ENCODE data around the gene PLEKHA7.

DNA sequence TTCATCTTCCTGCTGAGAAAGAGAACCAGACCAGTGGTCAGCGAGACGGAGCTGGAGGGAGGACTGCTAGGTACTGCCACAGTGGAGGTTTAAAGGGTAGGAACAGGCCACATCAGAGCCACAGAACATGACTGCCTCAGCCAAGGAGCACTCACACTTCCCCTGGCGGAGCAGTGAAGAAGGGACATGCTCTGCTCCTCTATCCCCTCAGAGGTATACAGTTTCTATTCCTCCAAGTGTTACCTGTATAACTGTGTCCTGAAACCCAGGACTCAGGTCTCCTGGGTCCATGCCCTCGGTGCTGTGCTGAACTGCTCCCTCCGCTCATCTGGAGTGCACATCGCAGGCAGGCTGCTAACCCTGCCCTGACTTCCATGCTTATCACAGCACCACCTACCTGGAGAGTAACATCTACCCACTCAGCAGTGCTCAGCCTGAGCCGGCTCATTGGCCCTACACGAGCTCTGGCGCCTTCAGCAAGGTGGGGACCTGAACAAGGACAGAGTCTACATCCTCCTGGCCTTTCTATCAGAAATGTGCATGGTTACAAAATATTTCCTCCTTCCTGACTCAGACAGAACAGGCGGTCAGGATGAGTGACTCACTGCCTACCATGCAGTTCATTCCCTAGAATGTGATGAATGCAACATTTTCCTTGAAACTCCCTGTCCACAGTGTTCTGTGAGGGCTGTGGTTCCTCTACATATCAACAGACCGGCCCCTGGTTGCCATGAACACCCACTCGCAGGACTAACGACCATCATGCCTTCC lies 222.8 kb downstream of the PLEKHA7 start:
- TF ChIP-seq, protein P1, sequence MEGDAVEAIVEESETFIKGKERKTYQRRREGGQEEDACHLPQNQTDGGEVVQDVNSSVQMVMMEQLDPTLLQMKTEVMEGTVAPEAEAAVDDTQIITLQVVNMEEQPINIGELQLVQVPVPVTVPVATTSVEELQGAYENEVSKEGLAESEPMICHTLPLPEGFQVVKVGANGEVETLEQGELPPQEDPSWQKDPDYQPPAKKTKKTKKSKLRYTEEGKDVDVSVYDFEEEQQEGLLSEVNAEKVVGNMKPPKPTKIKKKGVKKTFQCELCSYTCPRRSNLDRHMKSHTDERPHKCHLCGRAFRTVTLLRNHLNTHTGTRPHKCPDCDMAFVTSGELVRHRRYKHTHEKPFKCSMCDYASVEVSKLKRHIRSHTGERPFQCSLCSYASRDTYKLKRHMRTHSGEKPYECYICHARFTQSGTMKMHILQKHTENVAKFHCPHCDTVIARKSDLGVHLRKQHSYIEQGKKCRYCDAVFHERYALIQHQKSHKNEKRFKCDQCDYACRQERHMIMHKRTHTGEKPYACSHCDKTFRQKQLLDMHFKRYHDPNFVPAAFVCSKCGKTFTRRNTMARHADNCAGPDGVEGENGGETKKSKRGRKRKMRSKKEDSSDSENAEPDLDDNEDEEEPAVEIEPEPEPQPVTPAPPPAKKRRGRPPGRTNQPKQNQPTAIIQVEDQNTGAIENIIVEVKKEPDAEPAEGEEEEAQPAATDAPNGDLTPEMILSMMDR (conservative IDR thresholded peaks at IDR 0.05) = no peak
- TF ChIP-seq ZFX (IDR thresholded peaks at IDR 0.05) = no peak
